SH-SY5Y (cell line): Measurements from ENCODE around the gene CTNND2.

Source experiments
- GATA2 ChIP-seq: IDR thresholded peaks from 2 replicates; pipeline ENCODE4 v1.6.1; 2011; ENCODE audit warnings: mild to moderate bottlenecking, low read depth, low read length
- GATA3 ChIP-seq: IDR thresholded peaks from 2 replicates; pipeline ENCODE4 v1.6.1; 2011; ENCODE audit warnings: low read depth, mild to moderate bottlenecking, low read length, moderate library complexity

Gene CTNND2

GRCh38 chr5:11224436-11225187, 679.6 kb downstream of the CTNND2 start:
- TF ChIP-seq GATA3 (no peak), GATA2 (no peak)

GRCh38 chr5:11222169-11222568, 682.1 kb downstream of the CTNND2 start:
- TF ChIP-seq GATA2 (no peak), GATA3 (no peak)

- no peak for TF ChIP-seq GATA2
- no peak for TF ChIP-seq GATA3
Observed at GRCh38 chr5:11214864-11215644, 689.2 kb downstream of the CTNND2 start.

- TF ChIP-seq GATA2: no peak
- no peak for TF ChIP-seq GATA3
Observed at GRCh38 chr5:11212706-11213105, 691.5 kb downstream of the CTNND2 start.

- TF ChIP-seq GATA2: no peak
Observed at GRCh38 chr5:11197726-11198125, 706.5 kb downstream of the CTNND2 start.

- TF ChIP-seq GATA2 (no peak), GATA3 (no peak)
Observed at GRCh38 chr5:11191673-11192072, 712.6 kb downstream of the CTNND2 start.

GRCh38 chr5:11182441-11183080, 721.7 kb downstream of the CTNND2 start:
- TF ChIP-seq GATA3: no peak
- TF ChIP-seq GATA2: no peak

- TF ChIP-seq GATA2 (no peak), GATA3 (no peak)
Observed at GRCh38 chr5:11181940-11182339, 722.3 kb downstream of the CTNND2 start.

- TF ChIP-seq GATA3 (no peak), GATA2 (no peak)
Observed at GRCh38 chr5:11180890-11181289, 723.4 kb downstream of the CTNND2 start.

GRCh38 chr5:11177999-11178711, 726.1 kb downstream of the CTNND2 start:
- TF ChIP-seq GATA3 (no peak), GATA2 (no peak)

- TF ChIP-seq GATA3: no peak
- TF ChIP-seq GATA2: no peak
Observed at GRCh38 chr5:11174591-11174990, 729.7 kb downstream of the CTNND2 start.

- TF ChIP-seq GATA2 (no peak), GATA3 (no peak)
Observed at GRCh38 chr5:11172484-11172883, 731.8 kb downstream of the CTNND2 start.

GRCh38 chr5:11171236-11171635, 733.0 kb downstream of the CTNND2 start:
- TF ChIP-seq GATA2 (no peak), GATA3 (no peak)

- TF ChIP-seq GATA2: no peak
- no peak for TF ChIP-seq GATA3
Observed at GRCh38 chr5:11166923-11167322, 737.3 kb downstream of the CTNND2 start.
